Thyroid gland (tissue), 4 donors: ENCODE data around the gene PELI2.

Experiments
- CTCF ChIP-seq, 6 experiments: fragments of 200-600 bp in 3 of 6; fragments of 450-650 bp in 3 of 6; sonication (generic) in 3 of 6; IDR thresholded peaks; one replicate each; pipeline ENCODE4 v1.5.1; 2016 to 2019; ENCODE audit warnings: antibody characterized with exemption in 6 of 6, mild to moderate bottlenecking in 2 of 6, inconsistent platforms in 1 of 6, moderate library complexity in 1 of 6
- POLR2A ChIP-seq, 2 donors: fragments of 450-650 bp; IDR thresholded peaks; one replicate each; pipeline ENCODE4 v1.6.1; 2017; ENCODE audit warnings: antibody characterized with exemption in 2 of 2, mild to moderate bottlenecking in 2 of 2, moderate library complexity in 1 of 2

- TF ChIP-seq CTCF (IDR thresholded peaks at IDR 0.05) (no peak), POLR2A (IDR thresholded peaks at IDR 0.05) (no peak)
Observed at GRCh38 chr14:56199095-56199981, 81.1 kb downstream of the PELI2 start.
